HEK293 (cell line): Measurements from ENCODE around the gene SUSD4.

ENCODE experiments used
- CTCF ChIA-PET: fragments of 350-600 bp; formaldehyde crosslinking; extraction: SDS; loops from one replicate; lab custom pipeline; 2021; ENCODE audit warnings: antibody characterized with exemption; lab: Yijun Ruan, JAX
- POLR2A ChIA-PET: fragments of 300-600 bp; formaldehyde crosslinking; extraction: SDS; loops from one replicate; lab custom pipeline; 2020; ENCODE audit warnings: antibody characterized with exemption, inconsistent platforms; lab: Yijun Ruan, JAX
- H3K27ac ChIP-seq: fragments of 200-500 bp; sonication (Bioruptor generic); 2 replicates; pipeline ENCODE4 v1.5.1; 2014; ENCODE audit warnings: low read depth, low read length, control low read depth, inconsistent platforms; ENCODE audit errors: extremely low read depth
- H3K36me3 ChIP-seq, 2 experiments: fragments of 200-500 bp in 1 of 2; sonication (Bioruptor generic) in 1 of 2; 1 replicate in 1 of 2; 2 replicates in 1 of 2; pipeline ENCODE4 v1.5.1; 2014 to 2017; ENCODE audit warnings: inconsistent platforms in 2 of 2, low read length in 2 of 2; ENCODE audit not compliant: control insufficient read depth in 2 of 2, insufficient read depth in 1 of 2
- H3K4me1 ChIP-seq: fragments of 200-500 bp; sonication (Bioruptor generic); 2 replicates; pipeline ENCODE4 v1.5.1; 2014; ENCODE audit warnings: mild to moderate bottlenecking, low read length, inconsistent platforms; ENCODE audit not compliant: control insufficient read depth, insufficient read depth
- H3K4me3 ChIP-seq: 2 replicates; pipeline ENCODE4 v1.5.1; 2011; ENCODE audit warnings: low read depth, mild to moderate bottlenecking, control low read depth, low read length, moderate library complexity
- H3K9me3 ChIP-seq: fragments of 200-500 bp; sonication (Bioruptor generic); 2 replicates; pipeline ENCODE4 v1.5.1; 2014; ENCODE audit warnings: low read depth, low read length, inconsistent platforms; ENCODE audit not compliant: control insufficient read depth, insufficient read depth
- FEZF1 ChIP-seq: fragments of 450-650 bp; formaldehyde crosslinking; IDR thresholded peaks from 2 replicates; pipeline ENCODE4 v1.5.1; 2016; ENCODE audit warnings: missing biosample characterization, missing genetic modification characterization
- SCRT1 ChIP-seq: fragments of 450-650 bp; formaldehyde crosslinking; IDR thresholded peaks from 2 replicates; pipeline ENCODE4 v1.5.1; 2016; ENCODE audit warnings: missing biosample characterization, missing genetic modification characterization, borderline replicate concordance
- ZNF121 ChIP-seq: fragments of 450-650 bp; formaldehyde crosslinking; IDR thresholded peaks from 2 replicates; pipeline ENCODE4 v1.5.1; 2016; ENCODE audit warnings: missing biosample characterization, missing genetic modification characterization
- ZNF133 ChIP-seq: fragments of 450-650 bp; formaldehyde crosslinking; IDR thresholded peaks from 2 replicates; pipeline ENCODE4 v1.5.1; 2016; ENCODE audit warnings: missing biosample characterization, missing genetic modification characterization
- ZNF140 ChIP-seq: fragments of 450-650 bp; formaldehyde crosslinking; IDR thresholded peaks from 2 replicates; pipeline ENCODE4 v1.5.1; 2016; ENCODE audit warnings: missing biosample characterization, missing genetic modification characterization
- ZNF16 ChIP-seq: fragments of 450-650 bp; formaldehyde crosslinking; IDR thresholded peaks from 2 replicates; pipeline ENCODE4 v1.5.1; 2016; ENCODE audit warnings: low read depth, missing biosample characterization, missing genetic modification characterization
- ZNF211 ChIP-seq: fragments of 450-650 bp; formaldehyde crosslinking; IDR thresholded peaks from 2 replicates; pipeline ENCODE4 v1.5.1; 2016; ENCODE audit warnings: low read depth, missing biosample characterization, missing genetic modification characterization
- ZNF24 ChIP-seq: fragments of 450-650 bp; formaldehyde crosslinking; IDR thresholded peaks from 2 replicates; pipeline ENCODE4 v1.5.1; 2016; ENCODE audit warnings: missing biosample characterization, missing genetic modification characterization
- ZNF302 ChIP-seq: fragments of 450-650 bp; formaldehyde crosslinking; IDR thresholded peaks from 2 replicates; pipeline ENCODE4 v1.5.1; 2016; ENCODE audit warnings: missing biosample characterization, missing genetic modification characterization, low read depth
- ZNF311 ChIP-seq: fragments of 450-650 bp; formaldehyde crosslinking; IDR thresholded peaks from 2 replicates; pipeline ENCODE4 v1.5.1; 2017; ENCODE audit warnings: missing biosample characterization, missing genetic modification characterization, borderline replicate concordance
- ZNF366 ChIP-seq: fragments of 450-650 bp; formaldehyde crosslinking; conservative IDR thresholded peaks from 2 replicates; pipeline ENCODE4 v1.5.1; 2016; ENCODE audit warnings: missing biosample characterization, missing genetic modification characterization
- ZNF510 ChIP-seq: fragments of 450-650 bp; formaldehyde crosslinking; IDR thresholded peaks from 2 replicates; pipeline ENCODE4 v1.5.1; 2018; ENCODE audit warnings: mild to moderate bottlenecking, missing genetic modification characterization, missing biosample characterization; ENCODE audit not compliant: insufficient replicate concordance
- ZNF514 ChIP-seq: fragments of 450-650 bp; formaldehyde crosslinking; IDR thresholded peaks from 2 replicates; pipeline ENCODE4 v1.5.1; 2016; ENCODE audit warnings: missing biosample characterization, missing genetic modification characterization
- ZNF518A ChIP-seq: fragments of 450-650 bp; formaldehyde crosslinking; conservative IDR thresholded peaks from 2 replicates; pipeline ENCODE4 v1.5.1; 2016; ENCODE audit warnings: low read depth, missing biosample characterization, missing genetic modification characterization
- ZNF654 ChIP-seq: fragments of 450-650 bp; formaldehyde crosslinking; IDR thresholded peaks from 2 replicates; pipeline ENCODE4 v1.5.1; 2016; ENCODE audit warnings: low read depth, missing biosample characterization, missing genetic modification characterization
- ZNF658 ChIP-seq: fragments of 450-650 bp; formaldehyde crosslinking; IDR thresholded peaks from 2 replicates; pipeline ENCODE4; 2016; ENCODE audit warnings: missing biosample characterization, missing genetic modification characterization
- ZNF704 ChIP-seq: fragments of 450-650 bp; formaldehyde crosslinking; IDR thresholded peaks from 2 replicates; pipeline ENCODE4 v1.5.1; 2016; ENCODE audit warnings: missing biosample characterization, missing genetic modification characterization
- ZNF843 ChIP-seq: fragments of 450-650 bp; formaldehyde crosslinking; IDR thresholded peaks from 2 replicates; pipeline ENCODE4 v1.5.1; 2016; ENCODE audit warnings: missing biosample characterization, missing genetic modification characterization

The SUSD4 gene

GRCh38 chr1:223179786-223180185, 184.2 kb downstream of the SUSD4 start:
- Histone ChIP-seq H3K4me1 (no peaks in the 10 kb centered on the region), H3K36me3 (no peaks in the 10 kb centered on the region), H3K9me3 (no peaks in the 10 kb centered on the region), H3K27ac (no peak overlapping the region), H3K4me3 (no peak overlapping the region)
- TF ChIP-seq ZNF140 (tag by site-specific recombination) = no peak
- no peak for TF ChIP-seq ZNF510 (tag by site-specific recombination)
- no peak for TF ChIP-seq ZNF514 (tag by site-specific recombination)
- TF ChIP-seq ZNF654 (tag by site-specific recombination) = no peak
- TF ChIP-seq SCRT1 (tag by site-specific recombination) = no peak
- no peak for TF ChIP-seq ZNF133 (tag by site-specific recombination)
- no peak for TF ChIP-seq ZNF121 (tag by site-specific recombination)
- no peak for TF ChIP-seq ZNF16 (tag by site-specific recombination)
- no peak for TF ChIP-seq ZNF704 (tag by site-specific recombination)
- TF ChIP-seq ZNF311 (tag by site-specific recombination) = no peak
- no peak for TF ChIP-seq ZNF24 (tag by site-specific recombination)
- TF ChIP-seq ZNF843 = no peak
- TF ChIP-seq ZNF518A (tag by site-specific recombination) = no peak
- no peak for TF ChIP-seq ZNF658 (tag by site-specific recombination)
- TF ChIP-seq ZNF302 (tag by site-specific recombination) = no peak
- no peak for TF ChIP-seq ZNF211 (tag by site-specific recombination)
- ChIA-PET CTCF (interaction anchor here (0.5 to 2.1 kb wide), 3 partner anchors 45 to 498 kb away, joined by 3 to 8 read pairs (median 4); no protein-coding TSS in a partner anchor), POLR2A (no interaction called here)

- POLR2A ChIA-PET = no interaction called here
- Histone ChIP-seq H3K9me3 (no peaks in the 10 kb centered on the region), H3K4me3 (no peak overlapping the region), H3K4me1 (no peaks in the 10 kb centered on the region), H3K36me3 (no peaks in the 10 kb centered on the region), H3K27ac (no peak overlapping the region)
- TF ChIP-seq ZNF366 (tag by site-specific recombination) (peak; percentile 88), FEZF1 (no peak)
- CTCF ChIA-PET = interaction anchor here (0.7 kb wide), 1 partner anchor 44 kb away, joined by 4 read pairs; no protein-coding TSS in a partner anchor
Measured at GRCh38 chr1:223179280-223179679, 184.7 kb downstream of the SUSD4 start.
